HCT116 (cell line): ENCODE data around the gene SYNE3. TPM values are rescaled to one million over a fixed set of nuclear protein-coding genes. Genes with fewer than 3 reads are reported as not detected.
A peak's percentile ranks its signal among the peaks of the same experiment; 100 is the strongest.

Experiments used
- ATAC-seq: fragments of 200-7000 bp; cut with Tn5 transposase; 2 replicates; pipeline ENCODE4 v1.9.1; 2020; ENCODE audit warnings: mild to moderate bottlenecking, moderate library complexity
- BruUV-seq: library from RNA; stranded (reverse); fragments of 400-500 nt; replicated peaks from 2 replicates; lab custom pipeline; 2021; lab: Mats Ljungman, UMichigan
- CTCF ChIA-PET: fragments of 300-600 bp; sonication (Branson Sonifier 250); formaldehyde crosslinking; loops from one replicate; lab custom pipeline; 2021; ENCODE audit warnings: antibody characterized with exemption; lab: Charles Lee
- POLR2A ChIA-PET: fragments of 300-600, 350-600 bp; sonication (Branson Sonifier 250); formaldehyde crosslinking; loops from one replicate; lab custom pipeline; 2021; ENCODE audit warnings: antibody characterized with exemption; lab: Charles Lee
- RAD21 ChIA-PET, 2 experiments: fragments of 300-600 bp; sonication (Branson Sonifier 250); formaldehyde crosslinking; loops; one replicate each; lab custom pipeline; 2023; ENCODE audit warnings: low total read pairs in 2 of 2; ENCODE audit not compliant: uncharacterized antibody in 2 of 2, unreplicated experiment in 2 of 2, low non-redundant PET in 1 of 2; lab: Charles Lee
- DNase-seq: peaks from one replicate; pipeline ENCODE4 v3.0.0-alpha.2; 2010; ENCODE audit warnings: low read depth, low spot score
- H2AFZ ChIP-seq: fragments of 200-600 bp; shearing (Covaris generic), sonication (generic); 2 replicates; pipeline ENCODE4 v1.6.1; 2017; ENCODE audit warnings: low read depth, mixed run types, mixed read lengths, antibody characterized with exemption, low read length; ENCODE audit not compliant: poor library complexity, severe bottlenecking
- H3K27ac ChIP-seq: 2 replicates; pipeline ENCODE4 v1.5.1; 2012; ENCODE audit warnings: low read depth, low read length
- H3K27me3 ChIP-seq: fragments of 200-600 bp; sonication (generic); 2 replicates; pipeline ENCODE4 v1.6.1; 2016; ENCODE audit warnings: mixed run types, low read length, mixed read lengths; ENCODE audit not compliant: insufficient read depth
- H3K36me3 ChIP-seq, 2 experiments: fragments of 200-500 bp in 1 of 2; fragments of 200-600 bp in 1 of 2; sonication (Bioruptor generic) in 1 of 2; sonication (generic) in 1 of 2; 2 replicates each; pipeline versions ENCODE4 v1.5.1 to v1.6.1; 2014 to 2016; ENCODE audit warnings: low read length in 2 of 2, inconsistent platforms in 1 of 2, mixed read lengths in 1 of 2, mixed run types in 1 of 2; ENCODE audit not compliant: insufficient read depth in 2 of 2, control insufficient read depth in 1 of 2
- H3K4me1 ChIP-seq, 2 experiments: fragments of 200-600 bp in 1 of 2; sonication (generic) in 1 of 2; 2 replicates each; pipeline versions ENCODE4 v1.5.1 to v1.6.1; 2012 to 2017; ENCODE audit warnings: low read length in 2 of 2, inconsistent platforms in 1 of 2, mild to moderate bottlenecking in 1 of 2, mixed read lengths in 1 of 2, mixed run types in 1 of 2, moderate library complexity in 1 of 2; ENCODE audit not compliant: insufficient read depth in 2 of 2, control insufficient read depth in 1 of 2
- H3K4me2 ChIP-seq: fragments of 200-600 bp; sonication (generic); 2 replicates; pipeline ENCODE4 v1.6.1; 2017; ENCODE audit warnings: mixed run types, low read length, mixed read lengths
- H3K4me3 ChIP-seq, 2 experiments: fragments of 200-600 bp in 1 of 2; sonication (generic) in 1 of 2; replicated peaks in 1 of 2; 2 replicates each; pipeline ENCODE4 v1.5.1; 2011 to 2016; ENCODE audit warnings: low read length in 2 of 2, control low read depth in 1 of 2, low read depth in 1 of 2, mild to moderate bottlenecking in 1 of 2, mixed read lengths in 1 of 2, mixed run types in 1 of 2
- H3K79me2 ChIP-seq: fragments of 200-600 bp; sonication (generic); 2 replicates; pipeline ENCODE4 v1.6.1; 2017; ENCODE audit warnings: mild to moderate bottlenecking, mixed run types, low read length, moderate library complexity, mixed read lengths; ENCODE audit not compliant: insufficient read depth
- H3K9ac ChIP-seq: fragments of 200-600 bp; sonication (generic); 2 replicates; pipeline ENCODE4 v1.6.1; 2016; ENCODE audit warnings: low read length, mixed read lengths
- H3K9me2 ChIP-seq: fragments of 200-600 bp; sonication (generic), shearing (Covaris generic); 2 replicates; pipeline ENCODE4 v1.6.1; 2017; ENCODE audit warnings: mixed run types, mild to moderate bottlenecking, moderate library complexity; ENCODE audit not compliant: insufficient read depth
- H3K9me3 ChIP-seq, 2 experiments: fragments of 200-500 bp in 1 of 2; fragments of 200-600 bp in 1 of 2; sonication (Bioruptor generic) in 1 of 2; sonication (generic) in 1 of 2; 2 replicates each; pipeline ENCODE4 v1.6.1; 2014 to 2017; ENCODE audit warnings: low read length in 2 of 2, mixed read lengths in 2 of 2, inconsistent platforms in 1 of 2, low read depth in 1 of 2, mild to moderate bottlenecking in 1 of 2, mixed run types in 1 of 2, moderate library complexity in 1 of 2; ENCODE audit not compliant: control insufficient read depth in 1 of 2, insufficient read depth in 1 of 2
- H4K20me1 ChIP-seq: fragments of 200-600 bp; sonication (generic), shearing (Covaris generic); 2 replicates; pipeline ENCODE4 v1.6.1; 2017; ENCODE audit warnings: mixed run types, mild to moderate bottlenecking, moderate library complexity; ENCODE audit not compliant: insufficient read depth
- EGR1 ChIP-seq: IDR thresholded peaks from 2 replicates; pipeline ENCODE4 v1.6.1; 2012; ENCODE audit warnings: low read depth
- POLR2AphosphoS5 ChIP-seq: IDR thresholded peaks from 2 replicates; pipeline ENCODE4 v1.6.1; 2011; ENCODE audit warnings: mild to moderate bottlenecking, low read depth, low read length, moderate library complexity
- intact Hi-C: fragments of 100-400 bp; cut with micrococcal nuclease; formaldehyde crosslinking; loops from 2 replicates; pipeline ENCODE4 v1.10.0; 2022
- total RNA-seq: library from RNA; stranded (reverse); gene quantifications from one replicate; pipeline ENCODE4 v1.2.1, GENCODE V29; 2021; ENCODE audit not compliant: unreplicated experiment
- TF ChIP-seq, protein P1 (sequence below), 3 experiments: fragments of 200-600 bp in 1 of 3; sonication (generic) in 1 of 3; IDR thresholded peaks in 2 of 3; conservative IDR thresholded peaks in 1 of 3; 2 replicates each; pipeline ENCODE4 v1.5.1; 2012 to 2017; ENCODE audit warnings: low read depth in 2 of 3, low read length in 2 of 3, antibody characterized with exemption in 1 of 3, borderline replicate concordance in 1 of 3, control low read depth in 1 of 3, mild to moderate bottlenecking in 1 of 3, mixed read lengths in 1 of 3, mixed run types in 1 of 3, moderate library complexity in 1 of 3; ENCODE audit not compliant: insufficient read depth in 1 of 3

SYNE3 gene
- total RNA-seq, 1 experiment from 2014 or later, result 3.6 TPM

DNA sequence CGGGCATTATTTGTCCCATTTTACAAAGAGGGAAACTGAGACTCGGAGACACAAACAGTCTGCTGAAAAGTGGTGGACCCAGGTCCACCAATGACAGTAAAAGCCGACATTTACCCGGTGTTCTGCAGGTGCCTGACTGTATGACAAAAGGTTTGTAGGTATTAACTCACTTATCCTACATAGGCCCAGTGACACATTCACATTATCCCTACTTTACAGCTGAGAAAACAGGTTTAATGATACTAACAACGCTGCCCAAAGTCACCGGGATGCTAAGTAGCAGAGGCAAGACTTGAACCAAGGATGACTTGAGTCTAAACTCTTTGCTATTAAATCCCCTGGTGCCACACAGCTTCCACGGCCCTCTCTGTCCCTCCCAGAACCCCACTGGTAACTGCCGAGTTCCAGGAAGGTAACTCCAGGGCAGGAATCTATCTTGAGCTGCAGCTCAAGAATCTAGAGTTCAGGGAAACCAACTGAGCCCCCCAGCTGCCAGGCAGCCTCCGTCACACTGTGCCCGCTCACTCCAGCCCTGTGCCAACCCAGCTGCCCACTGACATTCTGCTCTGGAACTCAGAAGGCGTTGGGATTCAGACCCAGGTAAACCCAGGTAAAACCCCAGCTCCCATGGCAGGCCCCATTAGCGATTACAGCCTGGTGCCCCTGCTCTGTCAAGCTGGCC lies 33.7 kb downstream of the SYNE3 start:
- peaks cover 20 to 58% of the 10 kb centered on the region in 2 experiments for H3K4me1 ChIP-seq
- H3K9me3 ChIP-seq, result no peaks in the 10 kb centered on the region
- ChIA-PET POLR2A (no interaction called here), RAD21 (no interaction called here), CTCF (interaction anchor here (1.1 to 2.3 kb wide), 3 partner anchors 30 to 46 kb away, joined by 3 to 7 read pairs (median 4); no protein-coding TSS in a partner anchor)
- BruUV-seq, result no TSS peak
- H2AFZ ChIP-seq, result no peak overlapping the region
- H3K9ac ChIP-seq, result peak overlapping the region; percentile 33; the same call in 1 of the 2 replicates
- H3K9me2 ChIP-seq, result no peaks in the 10 kb centered on the region
- H3K4me3 ChIP-seq, result peak overlapping the region; percentile 7 to 38; a peak in 2 of 4 replicates
- peak overlapping the region; percentile 18; the same call in 1 of the 2 replicates for H3K27ac ChIP-seq
- DNase-seq (no peak), ATAC-seq (peak; percentile 64)
- H3K4me2 ChIP-seq, result peak overlapping the region; percentile 78
- no peaks in the 10 kb centered on the region for H3K27me3 ChIP-seq
- H3K36me3 ChIP-seq, result no peaks in the 10 kb centered on the region
- no peaks in the 10 kb centered on the region for H3K79me2 ChIP-seq
- no peak for TF ChIP-seq EGR1
- TF ChIP-seq, all 23 proteins: peak for 0
- no peaks in the 10 kb centered on the region for H4K20me1 ChIP-seq
- intact Hi-C loops, result no loop called here

DNA sequence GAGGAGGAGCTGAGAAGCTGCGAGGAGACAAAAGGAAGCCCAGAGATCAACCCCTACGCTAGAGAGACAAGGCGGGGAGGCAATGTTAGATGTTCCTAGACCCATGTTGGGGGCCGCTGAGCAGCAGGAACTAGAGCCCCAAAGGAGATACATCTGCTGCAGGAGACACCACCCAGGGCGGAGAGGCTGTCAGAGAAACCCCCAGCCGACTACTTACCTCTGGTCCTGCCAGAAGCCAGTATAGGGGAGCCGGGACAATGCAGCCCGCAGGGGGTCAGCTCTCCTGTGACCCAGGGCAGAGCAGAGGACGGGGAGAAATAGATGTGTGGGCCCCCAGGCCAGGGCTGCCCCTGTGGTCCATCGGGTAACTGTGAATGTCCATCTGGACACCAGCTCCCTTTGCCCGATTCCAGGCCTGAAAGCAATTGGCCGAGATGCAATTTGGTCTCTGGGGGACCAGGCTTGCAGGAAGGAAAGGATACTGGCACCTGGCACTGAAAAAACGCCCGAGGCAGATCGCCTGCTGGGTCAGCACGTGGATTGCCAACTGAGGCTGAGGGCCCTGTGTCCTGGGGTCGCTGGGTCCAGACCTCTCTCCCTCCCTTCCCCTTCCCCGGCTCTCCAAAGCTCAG lies 34.9 kb downstream of the SYNE3 start:
- BruUV-seq, result no TSS peak
- Histone ChIP-seq H4K20me1 (no peaks in the 10 kb centered on the region), H3K4me2 (peak overlapping the region; percentile 43), H3K36me3 (no peaks in the 10 kb centered on the region), H2AFZ (no peak overlapping the region), H3K9ac (no peak overlapping the region), H3K4me3 (no peak overlapping the region), H3K79me2 (no peaks in the 10 kb centered on the region)
- ChIA-PET CTCF (no interaction called here), RAD21 (no interaction called here), POLR2A (no interaction called here)
- ATAC-seq, result no peak
- intact Hi-C loops, result no loop called here
- TF ChIP-seq, protein P1, sequence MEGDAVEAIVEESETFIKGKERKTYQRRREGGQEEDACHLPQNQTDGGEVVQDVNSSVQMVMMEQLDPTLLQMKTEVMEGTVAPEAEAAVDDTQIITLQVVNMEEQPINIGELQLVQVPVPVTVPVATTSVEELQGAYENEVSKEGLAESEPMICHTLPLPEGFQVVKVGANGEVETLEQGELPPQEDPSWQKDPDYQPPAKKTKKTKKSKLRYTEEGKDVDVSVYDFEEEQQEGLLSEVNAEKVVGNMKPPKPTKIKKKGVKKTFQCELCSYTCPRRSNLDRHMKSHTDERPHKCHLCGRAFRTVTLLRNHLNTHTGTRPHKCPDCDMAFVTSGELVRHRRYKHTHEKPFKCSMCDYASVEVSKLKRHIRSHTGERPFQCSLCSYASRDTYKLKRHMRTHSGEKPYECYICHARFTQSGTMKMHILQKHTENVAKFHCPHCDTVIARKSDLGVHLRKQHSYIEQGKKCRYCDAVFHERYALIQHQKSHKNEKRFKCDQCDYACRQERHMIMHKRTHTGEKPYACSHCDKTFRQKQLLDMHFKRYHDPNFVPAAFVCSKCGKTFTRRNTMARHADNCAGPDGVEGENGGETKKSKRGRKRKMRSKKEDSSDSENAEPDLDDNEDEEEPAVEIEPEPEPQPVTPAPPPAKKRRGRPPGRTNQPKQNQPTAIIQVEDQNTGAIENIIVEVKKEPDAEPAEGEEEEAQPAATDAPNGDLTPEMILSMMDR (IDR thresholded peaks at IDR 0.05 in 2 of 3, conservative IDR thresholded peaks at IDR 0.05 in 1 of 3; ENCODE audit: borderline replicate concordance in 1 of 3, insufficient read depth in 1 of 3, low read depth in 2 of 3, low read length in 2 of 3), result no peak
- no peak for TF ChIP-seq EGR1
- TF ChIP-seq POLR2AphosphoS5, result no peak
- TF ChIP-seq, all 23 proteins: peak for 0
- Histone ChIP-seq H3K27ac (no peak overlapping the region), H3K4me1 (peaks cover 20 to 58% of the 10 kb centered on the region in 2 experiments), H3K9me3 (no peaks in the 10 kb centered on the region), H3K27me3 (no peaks in the 10 kb centered on the region), H3K9me2 (no peaks in the 10 kb centered on the region)
- no peak for DNase-seq
